ENCODE results near the gene CYTH3.

DNA sequence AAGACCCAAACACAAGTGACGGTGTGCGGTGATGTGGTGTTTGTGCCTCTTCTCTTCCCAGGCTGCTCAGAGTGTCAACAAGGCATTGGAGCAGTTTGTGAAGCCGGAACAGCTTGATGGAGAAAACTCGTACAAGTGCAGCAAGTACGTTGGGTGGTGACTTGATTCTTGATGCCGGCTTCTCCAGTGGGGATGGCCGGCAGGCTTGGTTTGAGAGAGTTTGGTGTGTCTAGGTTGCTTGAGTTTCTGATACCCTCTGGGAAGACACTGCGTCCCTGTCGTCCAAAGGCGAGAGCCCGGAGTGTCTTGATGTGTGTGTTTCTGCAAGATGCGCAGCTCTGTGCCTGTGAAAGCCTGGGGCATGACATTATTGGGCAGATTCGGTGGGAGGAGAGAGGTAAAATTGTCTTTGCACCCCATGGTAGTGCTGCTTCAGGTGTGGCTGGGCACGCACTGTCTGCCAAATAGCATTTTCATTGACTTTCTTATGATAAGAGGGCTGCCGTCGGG is 129.5 kb downstream of the CYTH3 start:
- TF ChIP-seq, protein P1, sequence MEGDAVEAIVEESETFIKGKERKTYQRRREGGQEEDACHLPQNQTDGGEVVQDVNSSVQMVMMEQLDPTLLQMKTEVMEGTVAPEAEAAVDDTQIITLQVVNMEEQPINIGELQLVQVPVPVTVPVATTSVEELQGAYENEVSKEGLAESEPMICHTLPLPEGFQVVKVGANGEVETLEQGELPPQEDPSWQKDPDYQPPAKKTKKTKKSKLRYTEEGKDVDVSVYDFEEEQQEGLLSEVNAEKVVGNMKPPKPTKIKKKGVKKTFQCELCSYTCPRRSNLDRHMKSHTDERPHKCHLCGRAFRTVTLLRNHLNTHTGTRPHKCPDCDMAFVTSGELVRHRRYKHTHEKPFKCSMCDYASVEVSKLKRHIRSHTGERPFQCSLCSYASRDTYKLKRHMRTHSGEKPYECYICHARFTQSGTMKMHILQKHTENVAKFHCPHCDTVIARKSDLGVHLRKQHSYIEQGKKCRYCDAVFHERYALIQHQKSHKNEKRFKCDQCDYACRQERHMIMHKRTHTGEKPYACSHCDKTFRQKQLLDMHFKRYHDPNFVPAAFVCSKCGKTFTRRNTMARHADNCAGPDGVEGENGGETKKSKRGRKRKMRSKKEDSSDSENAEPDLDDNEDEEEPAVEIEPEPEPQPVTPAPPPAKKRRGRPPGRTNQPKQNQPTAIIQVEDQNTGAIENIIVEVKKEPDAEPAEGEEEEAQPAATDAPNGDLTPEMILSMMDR (IDR thresholded peaks at IDR 0.05): no peak
- no peak for TF ChIP-seq POLR2AphosphoS5 (IDR thresholded peaks at IDR 0.05)
- TF ChIP-seq POLR2A (IDR thresholded peaks at IDR 0.05): no peak

Measured in prostate gland (tissue), 2 donors.